ENCODE measurements around the gene ZNF599.

The ZNF599 gene

GRCh38 chr19:34722353-34722752 is 50.7 kb downstream of the ZNF599 start:
- Mint-ChIP-seq H3K4me3 (no peak overlapping the region), H3K27me3 (peaks cover 42% of the 10 kb centered on the region)

DNA sequence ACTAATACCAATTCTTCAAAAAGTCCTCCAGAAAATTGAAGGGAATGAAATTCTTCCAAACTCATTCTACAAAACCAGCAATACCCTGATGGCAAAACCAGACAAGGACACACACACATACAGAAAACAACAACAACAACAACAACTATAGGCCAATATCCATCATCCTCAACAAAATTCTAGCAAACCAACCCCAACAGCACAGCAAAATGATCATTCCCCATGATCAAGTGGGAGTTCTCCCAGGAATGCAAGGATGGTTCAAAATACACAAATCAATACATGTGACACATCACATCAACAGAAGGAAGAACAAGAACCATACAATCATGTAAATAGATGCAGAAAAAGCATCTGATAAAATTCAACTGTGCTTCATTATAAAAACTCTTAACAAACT is 57.7 kb downstream of the ZNF599 start:
- Mint-ChIP-seq H3K27ac (no peak overlapping the region), H3K27me3 (peaks cover 40% of the 10 kb centered on the region), H3K4me1 (peaks cover 6% of the 10 kb centered on the region), H3K9me3 (peaks cover 20 to 35% of the 10 kb centered on the region in 2 donors), H3K4me3 (no peak overlapping the region)
- ATAC-seq, result no peak
- DNase-seq, result no peak

More at GRCh38 chr19:34722353-34722752, 50.7 kb downstream of the ZNF599 start:
- Mint-ChIP-seq H3K4me1 (no peaks in the 10 kb centered on the region), H3K9me3 (no peaks in the 10 kb centered on the region), H3K27ac (no peak overlapping the region)
- ATAC-seq (no peak), DNase-seq (no peak)

GRCh38 chr19:34713262-34713637 is 59.8 kb downstream of the ZNF599 start:
- DNase-seq, result no peak
- H3K27ac Mint-ChIP-seq, result no peak overlapping the region
- H3K9me3 Mint-ChIP-seq, result peaks cover 20 to 35% of the 10 kb centered on the region in 2 donors
- no peak overlapping the region for H3K4me3 Mint-ChIP-seq
- H3K4me1 Mint-ChIP-seq, result peaks cover 6% of the 10 kb centered on the region
- no peak for ATAC-seq
- H3K27me3 Mint-ChIP-seq, result peaks cover 48% of the 10 kb centered on the region

- H3K27ac Mint-ChIP-seq, result no peak overlapping the region
- peaks cover 6% of the 10 kb centered on the region for H3K4me1 Mint-ChIP-seq
- H3K27me3 Mint-ChIP-seq, result peaks cover 42% of the 10 kb centered on the region
- DNase-seq (peak; percentile 59 to 62), ATAC-seq (peak; percentile 72)
- H3K4me3 Mint-ChIP-seq, result no peak overlapping the region
- H3K9me3 Mint-ChIP-seq, result peaks cover 20 to 35% of the 10 kb centered on the region in 2 donors
Measured at GRCh38 chr19:34712395-34713261, 60.4 kb downstream of the ZNF599 start.

DNA sequence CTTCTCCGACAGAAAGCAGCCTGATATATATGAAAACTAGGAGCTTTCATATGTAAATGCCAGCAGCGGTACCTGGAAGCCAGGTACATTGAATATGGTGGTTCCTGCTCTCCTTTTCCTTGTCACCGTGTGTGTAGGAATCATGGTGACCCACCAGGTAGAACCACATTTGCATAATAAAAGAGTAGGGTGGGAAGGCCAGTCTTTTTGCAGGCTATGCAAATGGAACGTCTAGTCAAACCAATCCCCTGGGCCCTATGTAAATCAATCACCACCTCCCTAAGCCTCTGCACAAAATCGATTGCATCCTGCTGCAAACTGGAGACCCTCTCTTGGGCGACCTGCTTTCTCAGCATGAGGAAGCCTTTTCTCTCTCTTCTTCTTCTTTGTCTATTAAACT is 61.1 kb downstream of the ZNF599 start:
- Mint-ChIP-seq H3K9me3 (peaks cover 20 to 35% of the 10 kb centered on the region in 2 donors), H3K4me1 (peaks cover 6% of the 10 kb centered on the region), H3K4me3 (no peak overlapping the region), H3K27ac (no peak overlapping the region), H3K27me3 (peaks cover 36% of the 10 kb centered on the region)
- ATAC-seq (no peak), DNase-seq (no peak)

Data from stimulated activated naive CD8-positive, alpha-beta T cell treated with anti-CD3 and anti-CD28 coated beads, Interleukin-15, amount 100 ng/mL, for 72 hours (primary cell).